Measurements from ENCODE around the gene C9orf85.

Gene C9orf85

GRCh38 chr9:71928806-71929205 lies 17.4 kb downstream of the C9orf85 start:
- Mint-ChIP-seq H3K4me3 (no peak overlapping the region), H3K27ac (no peak overlapping the region), H3K4me1 (peaks cover 29% of the 10 kb centered on the region), H3K27me3 (ENCODE audit: low read depth) (no peaks in the 10 kb centered on the region), H3K9me3 (no peaks in the 10 kb centered on the region), H3K36me3 (ENCODE audit: low read depth) (peaks cover 7% of the 10 kb centered on the region)
- no peak for TF ChIP-seq CTCF (IDR thresholded peaks at IDR 0.05; ENCODE audit: unreplicated experiment in 3 of 3)

GRCh38 chr9:71929223-71929622 lies 17.8 kb downstream of the C9orf85 start:
- Mint-ChIP-seq H3K4me1 (peaks cover 25% of the 10 kb centered on the region), H3K36me3 (ENCODE audit: low read depth) (peaks cover 7% of the 10 kb centered on the region), H3K27me3 (ENCODE audit: low read depth) (no peaks in the 10 kb centered on the region), H3K9me3 (no peaks in the 10 kb centered on the region), H3K4me3 (no peak overlapping the region), H3K27ac (no peak overlapping the region)
- TF ChIP-seq CTCF (IDR thresholded peaks at IDR 0.05; ENCODE audit: unreplicated experiment in 3 of 3) = no peak

GRCh38 chr9:71929791-71930440 lies 18.5 kb downstream of the C9orf85 start:
- H3K4me1 Mint-ChIP-seq = peaks cover 24% of the 10 kb centered on the region
- peaks cover 7% of the 10 kb centered on the region for H3K36me3 Mint-ChIP-seq (ENCODE audit: low read depth)
- no peak for TF ChIP-seq CTCF (IDR thresholded peaks at IDR 0.05; ENCODE audit: unreplicated experiment in 3 of 3)
- no peak overlapping the region for H3K4me3 Mint-ChIP-seq
- no peaks in the 10 kb centered on the region for H3K27me3 Mint-ChIP-seq (ENCODE audit: low read depth)
- no peaks in the 10 kb centered on the region for H3K9me3 Mint-ChIP-seq
- no peak overlapping the region for H3K27ac Mint-ChIP-seq

- Mint-ChIP-seq H3K4me3 (no peak overlapping the region), H3K36me3 (ENCODE audit: low read depth) (peaks cover 7% of the 10 kb centered on the region), H3K4me1 (peaks cover 24% of the 10 kb centered on the region), H3K27me3 (ENCODE audit: low read depth) (no peaks in the 10 kb centered on the region), H3K27ac (no peak overlapping the region), H3K9me3 (no peaks in the 10 kb centered on the region)
- no peak for TF ChIP-seq CTCF (IDR thresholded peaks at IDR 0.05; ENCODE audit: unreplicated experiment in 3 of 3)
Observed at GRCh38 chr9:71931166-71931565, 19.7 kb downstream of the C9orf85 start.

- H3K36me3 Mint-ChIP-seq (ENCODE audit: low read depth) = peaks cover 7% of the 10 kb centered on the region
- H3K9me3 Mint-ChIP-seq = no peaks in the 10 kb centered on the region
- no peak overlapping the region for H3K4me3 Mint-ChIP-seq
- no peak for TF ChIP-seq CTCF (IDR thresholded peaks at IDR 0.05; ENCODE audit: unreplicated experiment in 3 of 3)
- H3K27me3 Mint-ChIP-seq (ENCODE audit: low read depth) = no peaks in the 10 kb centered on the region
- peaks cover 2% of the 10 kb centered on the region for H3K4me1 Mint-ChIP-seq
- no peak overlapping the region for H3K27ac Mint-ChIP-seq
Observed at GRCh38 chr9:71936066-71936465, 24.6 kb downstream of the C9orf85 start.

GRCh38 chr9:71937070-71937625 lies 25.7 kb downstream of the C9orf85 start:
- H3K36me3 Mint-ChIP-seq (ENCODE audit: low read depth) = peaks cover 7% of the 10 kb centered on the region

More at GRCh38 chr9:71937070-71937625, 25.7 kb downstream of the C9orf85 start:
- no peaks in the 10 kb centered on the region for H3K27me3 Mint-ChIP-seq (ENCODE audit: low read depth)
- peaks cover 6% of the 10 kb centered on the region for H3K4me1 Mint-ChIP-seq
- H3K27ac Mint-ChIP-seq = no peak overlapping the region
- no peak for TF ChIP-seq CTCF (IDR thresholded peaks at IDR 0.05; ENCODE audit: unreplicated experiment in 3 of 3)
- no peaks in the 10 kb centered on the region for H3K9me3 Mint-ChIP-seq
- no peak overlapping the region for H3K4me3 Mint-ChIP-seq
